T1000 (cell line): ENCODE data around the gene PLEKHG7.

ENCODE experiments used
- DNase-seq: peaks from one replicate; lab custom pipeline; 2025; ENCODE audit warnings: mixed read lengths; lab: John Stamatoyannopoulos, UW

Gene PLEKHG7

GRCh38 chr12:92802906-92803305 is 100.1 kb downstream of the PLEKHG7 start:
- no peak for DNase-seq

GRCh38 chr12:92803903-92804302 is 101.1 kb downstream of the PLEKHG7 start:
- no peak for DNase-seq

GRCh38 chr12:92810370-92810769 is 107.6 kb downstream of the PLEKHG7 start:
- DNase-seq = no peak

- DNase-seq = no peak
These were observed 111.8 kb downstream of the PLEKHG7 start for GRCh38 chr12:92814584-92814983.

GRCh38 chr12:92821142-92821541 is 118.4 kb downstream of the PLEKHG7 start:
- no peak for DNase-seq
